Adrenal gland (tissue), 5 donors: Measurements from ENCODE around the gene RBM47.

ENCODE experiments used
- CTCF ChIP-seq, 6 experiments: fragments of 450-650 bp in 4 of 6; fragments of 200-600 bp in 2 of 6; sonication (generic) in 1 of 6; IDR thresholded peaks; 1 replicate in 5 of 6; 2 replicates in 1 of 6; pipeline versions ENCODE4 v1.5.1 to v1.8.0; 2016 to 2021; ENCODE audit warnings: antibody characterized with exemption in 6 of 6, mild to moderate bottlenecking in 2 of 6, moderate library complexity in 1 of 6
- POLR2A ChIP-seq, 2 donors: fragments of 450-650 bp; IDR thresholded peaks; one replicate each; pipeline ENCODE4 v1.6.1; 2017; ENCODE audit warnings: antibody characterized with exemption in 2 of 2, mild to moderate bottlenecking in 2 of 2, moderate library complexity in 1 of 2
- donor health status: DM: no; HTN: no; CAD: no.

- TF ChIP-seq CTCF (IDR thresholded peaks at IDR 0.05) (peak in 2 of 6 experiments; percentile 21 to 34), POLR2A (IDR thresholded peaks at IDR 0.05) (peak; percentile 69 to 92)
Observed at GRCh38 chr4:40629401-40630334, at the start of gene RBM47.
